Esophagus muscularis mucosa (tissue), 4 donors: Measurements from ENCODE around the gene KLHL25. TPM values are rescaled to one million over a fixed set of nuclear protein-coding genes. Genes with fewer than 3 reads are reported as not detected.
A peak's percentile ranks its signal among the peaks of the same experiment; 100 is the strongest.

Experiments
- DNase-seq: peaks from one replicate; pipeline ENCODE4 v3.0.0-alpha.2; 2017; ENCODE audit errors: extremely low spot score
- H3K27ac ChIP-seq, 4 donors: fragments of 200-600 bp; sonication (generic); replicated peaks in 1 of 4; 1 replicate in 3 of 4; 2 replicates in 1 of 4; pipeline ENCODE4 v1.5.1; 2016 to 2019; ENCODE audit warnings: mild to moderate bottlenecking in 1 of 4
- H3K27me3 ChIP-seq, 4 donors: fragments of 200-600 bp; sonication (generic); one replicate each; pipeline versions ENCODE4 v1.5.1 to v1.6.0; 2016 to 2019
- H3K36me3 ChIP-seq, 4 donors: fragments of 200-600 bp; sonication (generic); one replicate each; pipeline ENCODE4 v1.5.1; 2016 to 2019
- H3K4me1 ChIP-seq, 4 donors: fragments of 200-600 bp; sonication (generic); one replicate each; pipeline ENCODE4 v1.5.1; 2016 to 2019
- H3K4me3 ChIP-seq, 4 donors: fragments of 200-600 bp; sonication (generic); 1 replicate in 2 of 4; 2 replicates in 2 of 4; pipeline ENCODE4 v1.5.1; 2016 to 2019; ENCODE audit warnings: mild to moderate bottlenecking in 4 of 4, moderate library complexity in 1 of 4
- H3K9me3 ChIP-seq, 4 donors: fragments of 200-600 bp; sonication (generic); 1 replicate in 3 of 4; 2 replicates in 1 of 4; pipeline ENCODE4 v1.5.1; 2016 to 2019
- EP300 ChIP-seq: sonication (generic); formaldehyde crosslinking; IDR thresholded peaks from one replicate; pipeline ENCODE4 v1.6.1; 2017; ENCODE audit warnings: antibody characterized with exemption
- POLR2A ChIP-seq: fragments of 450-650 bp; IDR thresholded peaks from one replicate; pipeline ENCODE4 v1.6.1; 2017; ENCODE audit warnings: antibody characterized with exemption, moderate library complexity, mild to moderate bottlenecking, low read depth
- POLR2AphosphoS5 ChIP-seq, 2 donors: sonication (generic); formaldehyde crosslinking; IDR thresholded peaks; one replicate each; pipeline ENCODE4 v1.6.1; 2017; ENCODE audit warnings: antibody characterized with exemption in 2 of 2
- WGBS: methylation state at CpG from one replicate; pipeline ENCODE4 v1.1.5; 2018; 5-methylcytosine and 5-hydroxymethylcytosine counted together
- intact Hi-C: fragments of 100-400 bp; cut with DNase I; formaldehyde crosslinking; loops from one replicate; pipeline ENCODE4 v1.15.1; 2023
- total RNA-seq, 4 donors: library from RNA; depleted of rRNA; stranded (reverse); fragments of >200 nt; gene quantifications; one replicate each; pipeline versions ENCODE4 v1.1.0 to v1.2.1, GENCODE V29; 2016
- TF ChIP-seq, protein P1 (sequence below), 3 experiments: fragments of 200-600 bp in 2 of 3; fragments of 450-650 bp in 1 of 3; sonication (generic) in 2 of 3; IDR thresholded peaks; one replicate each; pipeline ENCODE4 v1.5.1; 2017 to 2019; ENCODE audit warnings: antibody characterized with exemption in 3 of 3, mild to moderate bottlenecking in 2 of 3, moderate library complexity in 1 of 3

KLHL25 gene
- total RNA-seq, 4 donors from 2014 or later = 10.8 to 24.4 (median 12.0) TPM

DNA sequence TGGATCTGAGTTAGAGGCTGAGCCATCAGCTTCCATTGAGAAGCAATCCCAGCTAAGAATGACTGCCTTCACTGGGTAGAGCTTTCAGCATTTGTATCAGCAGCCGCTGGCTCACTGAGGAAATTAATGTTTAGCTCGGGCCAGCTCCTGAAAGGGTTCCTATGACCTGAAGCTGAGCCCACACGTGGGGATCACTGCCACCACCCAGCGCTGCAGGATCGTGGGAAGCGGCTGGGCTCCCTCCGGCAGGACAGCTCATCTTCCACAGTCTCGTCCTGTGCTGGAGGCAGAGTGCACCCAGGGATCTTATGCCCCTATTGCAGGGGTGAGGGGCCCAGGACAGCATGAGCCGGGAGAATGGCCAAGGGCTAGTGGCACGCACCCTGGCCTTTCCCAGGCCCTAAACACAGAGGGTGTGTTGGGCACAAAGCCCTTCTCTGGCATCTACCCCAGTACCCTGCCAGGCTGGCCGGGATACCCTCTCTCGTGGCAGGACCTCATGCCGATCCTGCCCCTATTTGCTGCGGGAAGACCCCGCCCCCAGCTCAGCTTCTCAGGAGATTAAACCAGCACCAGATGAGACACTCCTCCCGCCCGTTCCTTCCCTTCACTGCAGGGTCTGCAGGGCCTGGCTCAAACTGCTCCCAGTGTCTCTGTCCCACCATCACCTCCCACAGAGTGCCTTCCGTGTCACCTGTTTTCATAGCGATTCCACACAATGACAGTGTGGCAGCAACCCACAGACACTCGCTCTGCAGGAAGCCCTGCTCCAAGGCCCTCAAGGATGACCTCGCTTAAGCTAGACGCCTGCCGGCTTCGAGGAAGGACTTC, 28.5 kb downstream of the KLHL25 start:
- Histone ChIP-seq H3K9me3 (no peaks in the 10 kb centered on the region), H3K27me3 (peaks cover 0 to 3% (median 0%) of the 10 kb centered on the region in 4 donors), H3K36me3 (peaks cover 0 to 18% (median 9%) of the 10 kb centered on the region in 4 donors), H3K4me1 (peaks cover 27 to 64% (median 58%) of the 10 kb centered on the region in 4 donors), H3K27ac (peak overlapping the region in 1 of 4 donors; percentile 33), H3K4me3 (no peak overlapping the region)
- 84% methylated on average over 20 of the region's 24 CpGs for WGBS
- TF ChIP-seq EP300 = no peak
- no peak for TF ChIP-seq POLR2A
- no peak for TF ChIP-seq POLR2AphosphoS5 (IDR thresholded peaks at IDR 0.05)
- TF ChIP-seq, protein P1, sequence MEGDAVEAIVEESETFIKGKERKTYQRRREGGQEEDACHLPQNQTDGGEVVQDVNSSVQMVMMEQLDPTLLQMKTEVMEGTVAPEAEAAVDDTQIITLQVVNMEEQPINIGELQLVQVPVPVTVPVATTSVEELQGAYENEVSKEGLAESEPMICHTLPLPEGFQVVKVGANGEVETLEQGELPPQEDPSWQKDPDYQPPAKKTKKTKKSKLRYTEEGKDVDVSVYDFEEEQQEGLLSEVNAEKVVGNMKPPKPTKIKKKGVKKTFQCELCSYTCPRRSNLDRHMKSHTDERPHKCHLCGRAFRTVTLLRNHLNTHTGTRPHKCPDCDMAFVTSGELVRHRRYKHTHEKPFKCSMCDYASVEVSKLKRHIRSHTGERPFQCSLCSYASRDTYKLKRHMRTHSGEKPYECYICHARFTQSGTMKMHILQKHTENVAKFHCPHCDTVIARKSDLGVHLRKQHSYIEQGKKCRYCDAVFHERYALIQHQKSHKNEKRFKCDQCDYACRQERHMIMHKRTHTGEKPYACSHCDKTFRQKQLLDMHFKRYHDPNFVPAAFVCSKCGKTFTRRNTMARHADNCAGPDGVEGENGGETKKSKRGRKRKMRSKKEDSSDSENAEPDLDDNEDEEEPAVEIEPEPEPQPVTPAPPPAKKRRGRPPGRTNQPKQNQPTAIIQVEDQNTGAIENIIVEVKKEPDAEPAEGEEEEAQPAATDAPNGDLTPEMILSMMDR (IDR thresholded peaks at IDR 0.05) = no peak
- intact Hi-C loops = no loop called here
- DNase-seq = no peak

DNA sequence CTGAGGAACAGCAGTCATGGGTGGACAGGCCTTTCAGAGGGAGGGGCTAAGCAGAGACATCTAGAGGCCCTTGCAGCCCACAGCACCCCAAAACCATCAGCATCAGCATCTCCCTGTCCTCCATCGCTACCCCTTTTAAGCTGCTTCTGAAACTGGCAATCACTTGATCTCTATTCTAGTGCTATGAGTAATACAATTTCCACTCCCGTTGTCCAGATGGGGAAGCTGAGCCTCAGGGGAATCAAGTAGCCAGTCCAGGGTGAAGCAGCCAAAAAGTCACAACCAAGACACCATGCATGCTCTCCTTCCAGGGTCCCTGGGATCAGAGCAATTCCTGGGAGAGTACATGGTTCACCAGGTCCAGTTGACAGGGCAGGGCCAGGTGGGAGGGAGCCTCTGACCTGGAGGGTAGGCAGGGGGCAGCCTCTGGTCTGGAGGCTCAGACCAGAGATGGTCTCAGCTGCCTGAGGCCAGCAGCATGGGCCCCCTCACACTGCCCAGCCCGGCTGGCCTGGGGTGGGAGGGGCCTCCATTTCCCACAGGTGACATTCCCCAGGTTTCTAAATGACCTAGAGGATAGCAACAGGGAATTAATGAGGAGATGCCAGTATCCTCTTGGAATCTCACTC, 30.0 kb downstream of the KLHL25 start:
- TF ChIP-seq POLR2A = no peak
- TF ChIP-seq, protein P1 (IDR thresholded peaks at IDR 0.05) = no peak
- no peak for TF ChIP-seq EP300
- TF ChIP-seq POLR2AphosphoS5 (IDR thresholded peaks at IDR 0.05) = no peak
- WGBS = 27% methylated on average over 2 of the region's 3 CpGs
- no peak for DNase-seq
- H3K36me3 ChIP-seq = peaks cover 0 to 25% (median 14%) of the 10 kb centered on the region in 4 donors
- H3K9me3 ChIP-seq = no peaks in the 10 kb centered on the region
- peaks cover 27 to 64% (median 59%) of the 10 kb centered on the region in 4 donors for H3K4me1 ChIP-seq
- no peak overlapping the region for H3K4me3 ChIP-seq
- H3K27me3 ChIP-seq = peaks cover 0 to 3% (median 0%) of the 10 kb centered on the region in 4 donors
- intact Hi-C loops = no loop called here
- H3K27ac ChIP-seq = peak overlapping the region; percentile 42 to 83 (median 76)

DNA sequence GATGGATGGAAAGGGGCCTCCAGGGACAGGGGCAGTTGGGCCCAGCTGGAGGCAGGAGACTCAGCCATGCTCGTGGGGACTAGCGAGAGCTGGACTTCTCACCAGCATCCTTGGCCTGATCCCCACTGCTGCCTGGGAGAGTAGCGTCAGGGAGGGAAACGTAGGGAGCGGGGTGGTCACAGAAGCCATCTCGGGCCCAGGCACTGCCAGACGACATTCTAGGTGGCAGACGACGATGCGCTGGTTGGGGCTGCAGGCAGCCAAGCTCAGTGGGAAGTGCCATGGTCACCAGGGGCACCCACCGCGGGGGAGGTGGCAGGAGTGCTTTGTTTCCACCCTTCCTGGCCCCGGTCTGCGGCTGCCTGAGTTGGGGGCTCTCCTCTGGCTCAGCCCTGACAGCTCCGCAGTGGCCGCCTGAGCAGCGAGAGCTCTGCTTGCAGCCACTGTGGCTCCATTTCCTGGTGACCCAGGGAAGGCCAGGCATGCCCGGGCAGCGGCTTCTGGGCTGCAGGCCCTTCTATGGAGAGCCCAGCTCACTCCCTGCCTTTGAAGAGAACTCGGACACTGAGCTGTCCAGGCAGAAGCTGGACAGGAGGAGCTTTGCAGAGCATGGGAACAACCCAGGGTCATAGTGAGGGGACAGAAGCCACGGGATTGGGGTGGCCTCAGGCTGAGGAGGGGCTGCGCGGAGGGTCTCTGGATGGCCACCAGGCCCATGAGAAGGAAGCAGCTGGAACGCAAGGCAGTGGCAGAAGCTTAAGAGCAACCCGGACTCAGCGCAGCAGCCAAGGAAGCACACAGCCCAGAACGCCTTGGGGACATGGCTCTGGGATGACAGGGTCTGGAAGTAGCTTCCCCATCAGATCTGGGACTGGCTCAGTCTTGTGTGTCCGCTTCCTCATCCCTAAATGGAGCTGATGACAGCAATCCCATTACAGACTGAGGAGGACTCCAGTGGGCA, 30.8 kb downstream of the KLHL25 start:
- intact Hi-C loops = no loop called here
- no peak for DNase-seq
- Histone ChIP-seq H3K36me3 (peaks cover 0 to 26% (median 13%) of the 10 kb centered on the region in 4 donors), H3K4me1 (peaks cover 33 to 73% (median 66%) of the 10 kb centered on the region in 4 donors), H3K9me3 (no peaks in the 10 kb centered on the region), H3K27ac (peak overlapping the region; percentile 42 to 83 (median 76)), H3K4me3 (no peak overlapping the region), H3K27me3 (peaks cover 0 to 3% (median 0%) of the 10 kb centered on the region in 4 donors)
- TF ChIP-seq POLR2A (no peak), POLR2AphosphoS5 (IDR thresholded peaks at IDR 0.05) (no peak), EP300 (no peak)
- TF ChIP-seq, protein P1 (IDR thresholded peaks at IDR 0.05) = no peak
- WGBS = 88% methylated on average over 11 of the region's 28 CpGs

DNA sequence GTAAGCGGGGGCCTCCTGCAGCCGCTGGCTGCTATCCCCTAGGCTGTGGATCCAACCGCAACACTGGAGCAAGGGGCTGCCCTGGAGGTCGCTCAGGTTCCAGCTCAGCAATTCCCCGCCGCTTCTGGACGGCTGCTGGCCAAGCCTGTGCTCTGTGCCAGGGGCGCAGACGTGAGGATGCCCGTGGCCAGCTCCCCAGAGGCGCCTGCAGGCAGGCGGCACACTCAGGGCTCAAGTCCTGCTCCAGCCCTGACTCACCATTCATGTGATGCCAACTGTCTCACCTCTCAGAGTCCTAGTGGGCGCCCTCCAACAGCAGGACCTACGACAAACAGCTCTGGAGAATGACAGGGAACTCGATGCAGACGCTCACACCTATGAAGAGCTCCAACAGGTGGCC, 31.6 kb downstream of the KLHL25 start:
- peak overlapping the region; percentile 42 to 83 (median 76) for H3K27ac ChIP-seq
- intact Hi-C loops = no loop called here
- no peak for DNase-seq
- peaks cover 0 to 3% (median 0%) of the 10 kb centered on the region in 4 donors for H3K27me3 ChIP-seq
- no peak for TF ChIP-seq POLR2A
- no peak for TF ChIP-seq EP300
- TF ChIP-seq, protein P1 (IDR thresholded peaks at IDR 0.05) = no peak
- peak in 1 of 2 donors; percentile 11 for TF ChIP-seq POLR2AphosphoS5 (IDR thresholded peaks at IDR 0.05)
- no peaks in the 10 kb centered on the region for H3K9me3 ChIP-seq
- 85% methylated on average over 15 of the region's 16 CpGs for WGBS
- peaks cover 41 to 81% (median 72%) of the 10 kb centered on the region in 4 donors for H3K4me1 ChIP-seq
- H3K36me3 ChIP-seq = peaks cover 0 to 25% (median 11%) of the 10 kb centered on the region in 4 donors
- no peak overlapping the region for H3K4me3 ChIP-seq
